Keratinocyte (primary cell): ENCODE data around the gene SLC29A1.

Source experiments
- CTCF ChIP-seq, 3 experiments: IDR thresholded peaks in 1 of 3; conservative IDR thresholded peaks in 1 of 3; optimal IDR thresholded peaks in 1 of 3; 2 replicates in 2 of 3; 3 replicates in 1 of 3; pipeline versions ENCODE3 to v1.5.1; 2011; ENCODE audit warnings: low read length in 3 of 3, mild to moderate bottlenecking in 3 of 3, moderate library complexity in 2 of 3, control low read depth in 1 of 3, inconsistent platforms in 1 of 3; ENCODE audit not compliant: insufficient read depth in 2 of 3; ENCODE audit errors: extremely low read depth in 1 of 3
- EZH2 ChIP-seq: IDR thresholded peaks from one replicate; pipeline ENCODE4 v1.6.1; 2012; ENCODE audit warnings: inconsistent platforms, mild to moderate bottlenecking, low read length, moderate library complexity

- TF ChIP-seq CTCF (optimal IDR thresholded peaks at IDR 0.05 in 1 of 3, IDR thresholded peaks at IDR 0.05 in 1 of 3, conservative IDR thresholded peaks at IDR 0.05 in 1 of 3; ENCODE audit: extremely low read depth in 1 of 3, insufficient read depth in 2 of 3, low read length in 3 of 3) (no peak), EZH2 (no peak)
Observed at GRCh38 chr6:44183783-44184182, 39.6 kb upstream of the SLC29A1 start.
